NCI-H187 (cell line): ENCODE data around the gene DOCK3.
A peak's percentile ranks its signal among the peaks of the same experiment; 100 is the strongest.
"Not testable (repeated sequence)": the region's sequence is repeated elsewhere in the genome, so short reads cannot be mapped to it uniquely, and the experiment has no call there.

Source experiments
- DNase-seq, 2 experiments: peaks; one replicate each; lab custom pipeline; 2025; lab: John Stamatoyannopoulos, UW

Gene DOCK3

GRCh38 chr3:50651920-50652529, 22.7 kb upstream of the DOCK3 start:
- DNase-seq = no peak

GRCh38 chr3:50652709-50653108, 22.0 kb upstream of the DOCK3 start:
- no peak for DNase-seq

GRCh38 chr3:50653937-50654595, 20.7 kb upstream of the DOCK3 start:
- DNase-seq = no peak

GRCh38 chr3:50655009-50655830, 19.5 kb upstream of the DOCK3 start:
- DNase-seq = no peak

GRCh38 chr3:50656417-50657195, 18.1 kb upstream of the DOCK3 start:
- no peak for DNase-seq

GRCh38 chr3:50657407-50657806, 17.3 kb upstream of the DOCK3 start:
- no peak for DNase-seq

- DNase-seq = no peak
Observed at GRCh38 chr3:50657816-50658215, 16.9 kb upstream of the DOCK3 start.

- DNase-seq = no peak
Observed at GRCh38 chr3:50658416-50658815, 16.3 kb upstream of the DOCK3 start.

GRCh38 chr3:50658831-50659230, 15.9 kb upstream of the DOCK3 start:
- DNase-seq = no peak

GRCh38 chr3:50660386-50660785, 14.3 kb upstream of the DOCK3 start:
- no peak for DNase-seq

- DNase-seq = no peak
Observed at GRCh38 chr3:50661321-50661837, 13.3 kb upstream of the DOCK3 start.

GRCh38 chr3:50662408-50662807, 12.3 kb upstream of the DOCK3 start:
- DNase-seq = no peak

- no peak for DNase-seq
Observed at GRCh38 chr3:50665081-50665840, 9.5 kb upstream of the DOCK3 start.

- DNase-seq = not testable (repeated sequence)
Observed at GRCh38 chr3:50665841-50666115, 8.9 kb upstream of the DOCK3 start.

GRCh38 chr3:50666837-50667236, 7.9 kb upstream of the DOCK3 start:
- no peak for DNase-seq

- DNase-seq = peak; percentile 24 to 34
Observed at GRCh38 chr3:50671331-50671730, 3.4 kb upstream of the DOCK3 start.

- no peak for DNase-seq
Observed at GRCh38 chr3:50672656-50673055, 2.1 kb upstream of the DOCK3 start.

GRCh38 chr3:50673931-50674330, 796 bp upstream of the DOCK3 start:
- no peak for DNase-seq

GRCh38 chr3:50675179-50676030, 678 bp downstream of the DOCK3 start:
- DNase-seq = peak in 1 of 2 experiments; percentile 29

GRCh38 chr3:50676031-50676705, 1.4 kb downstream of the DOCK3 start:
- no peak for DNase-seq
